Subcutaneous adipose tissue (tissue), 4 donors: ENCODE measurements around the gene VEGFB. TPM values are rescaled to one million over a fixed set of nuclear protein-coding genes. Genes with fewer than 3 reads are reported as not detected.

ENCODE experiments used
- total RNA-seq, 4 donors: library from RNA; depleted of rRNA; stranded (reverse); fragments of >200 nt; gene quantifications; one replicate each; pipeline ENCODE4 v1.1.0, GENCODE V29; 2016
- TF ChIP-seq, protein P1 (sequence below): fragments of 450-650 bp; IDR thresholded peaks from one replicate; pipeline ENCODE4 v1.5.1; 2016; ENCODE audit warnings: low read depth, mild to moderate bottlenecking, control low read depth, antibody characterized with exemption, moderate library complexity

The VEGFB gene
- total RNA-seq, 4 donors from 2014 or later, result 122 to 332 (median 231) TPM

- TF ChIP-seq, protein P1, sequence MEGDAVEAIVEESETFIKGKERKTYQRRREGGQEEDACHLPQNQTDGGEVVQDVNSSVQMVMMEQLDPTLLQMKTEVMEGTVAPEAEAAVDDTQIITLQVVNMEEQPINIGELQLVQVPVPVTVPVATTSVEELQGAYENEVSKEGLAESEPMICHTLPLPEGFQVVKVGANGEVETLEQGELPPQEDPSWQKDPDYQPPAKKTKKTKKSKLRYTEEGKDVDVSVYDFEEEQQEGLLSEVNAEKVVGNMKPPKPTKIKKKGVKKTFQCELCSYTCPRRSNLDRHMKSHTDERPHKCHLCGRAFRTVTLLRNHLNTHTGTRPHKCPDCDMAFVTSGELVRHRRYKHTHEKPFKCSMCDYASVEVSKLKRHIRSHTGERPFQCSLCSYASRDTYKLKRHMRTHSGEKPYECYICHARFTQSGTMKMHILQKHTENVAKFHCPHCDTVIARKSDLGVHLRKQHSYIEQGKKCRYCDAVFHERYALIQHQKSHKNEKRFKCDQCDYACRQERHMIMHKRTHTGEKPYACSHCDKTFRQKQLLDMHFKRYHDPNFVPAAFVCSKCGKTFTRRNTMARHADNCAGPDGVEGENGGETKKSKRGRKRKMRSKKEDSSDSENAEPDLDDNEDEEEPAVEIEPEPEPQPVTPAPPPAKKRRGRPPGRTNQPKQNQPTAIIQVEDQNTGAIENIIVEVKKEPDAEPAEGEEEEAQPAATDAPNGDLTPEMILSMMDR, result no peak
Measured at GRCh38 chr11:64198511-64198910, 35.9 kb upstream of the VEGFB start.

GRCh38 chr11:64201543-64201942 is 32.8 kb upstream of the VEGFB start:
- TF ChIP-seq, protein P1, result no peak

- TF ChIP-seq, protein P1, result no peak
Measured at GRCh38 chr11:64202992-64203391, 31.4 kb upstream of the VEGFB start.

DNA sequence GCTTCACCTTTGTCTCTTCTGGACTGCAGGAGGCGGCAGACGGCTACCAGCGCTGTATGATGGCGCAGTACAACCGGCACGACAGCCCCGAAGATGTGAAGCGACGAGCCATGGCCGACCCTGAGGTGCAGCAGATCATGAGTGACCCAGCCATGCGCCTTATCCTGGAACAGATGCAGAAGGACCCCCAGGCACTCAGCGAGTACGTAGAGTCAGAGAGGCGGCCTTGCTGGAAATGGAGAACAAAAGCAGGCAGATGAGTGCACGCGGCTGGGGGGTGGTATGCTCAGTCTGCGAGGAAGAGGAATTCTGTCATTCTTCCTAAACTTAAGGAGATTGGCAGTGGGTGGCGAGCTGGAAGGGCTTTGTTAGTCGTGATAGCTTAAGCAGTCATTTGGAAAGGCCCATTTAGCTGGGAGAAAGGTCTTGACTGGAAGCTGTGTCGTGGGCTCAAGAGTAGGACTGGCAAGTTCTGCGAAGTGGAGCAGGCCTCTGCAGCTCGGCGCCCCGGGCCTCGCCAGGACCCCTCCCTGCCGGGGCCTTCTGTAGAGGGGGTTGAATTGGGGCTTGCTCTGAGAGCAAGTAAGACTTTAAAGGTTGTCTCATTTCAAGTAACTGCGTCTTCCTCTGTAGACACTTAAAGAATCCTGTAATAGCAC is 30.8 kb upstream of the VEGFB start:
- TF ChIP-seq, protein P1, result no peak

GRCh38 chr11:64204080-64204440 is 30.3 kb upstream of the VEGFB start:
- TF ChIP-seq, protein P1, result no peak

GRCh38 chr11:64204464-64204989 is 29.9 kb upstream of the VEGFB start:
- TF ChIP-seq, protein P1, result no peak

DNA sequence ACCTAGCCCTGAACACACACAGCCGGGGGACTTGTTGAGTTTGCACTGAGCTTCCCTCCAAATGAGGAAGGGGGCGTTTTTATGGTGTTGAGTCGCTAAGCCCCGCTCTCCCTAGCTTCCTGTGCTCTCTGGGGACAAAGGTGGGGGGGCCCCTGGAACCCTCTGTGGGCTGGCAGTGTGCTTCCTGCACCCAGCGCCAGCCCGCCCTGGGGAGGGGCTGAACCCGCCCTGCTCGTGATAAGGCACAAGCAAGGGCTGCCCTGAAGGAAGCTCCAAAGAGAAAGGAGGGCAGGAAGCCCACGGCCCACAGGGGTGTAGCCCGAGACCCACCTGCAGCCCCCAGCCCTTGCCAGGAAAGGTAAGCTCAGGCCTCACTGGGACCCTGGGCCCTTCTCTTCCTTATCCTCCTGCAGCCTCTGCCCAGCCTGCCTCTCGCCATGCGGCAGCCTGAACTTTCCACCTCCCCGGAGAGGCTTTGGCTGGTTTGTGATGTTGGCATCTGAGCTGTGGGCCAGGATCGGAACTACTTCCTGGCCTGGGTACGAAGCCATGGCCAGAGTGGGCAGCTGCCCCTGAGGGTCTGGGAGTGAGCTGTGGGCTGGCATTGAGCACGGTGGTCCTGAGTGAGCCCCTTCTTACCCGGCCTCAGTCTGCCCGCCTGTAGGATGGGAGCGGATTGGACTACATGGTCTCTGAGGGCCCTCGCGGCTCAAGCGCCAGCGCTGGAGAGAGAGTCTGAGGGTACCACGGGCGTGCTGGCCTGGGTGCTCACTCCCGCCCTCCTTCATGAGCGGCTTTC is 27.7 kb upstream of the VEGFB start, which contains the start of gene FERMT3:
FERMT3 (plus strand) TSS at position 265 of the 799 bp plus-strand sequence. CDS start 644 bp downstream, outside the sequence.
- TF ChIP-seq, protein P1, result no peak
